K562 (cell line): ENCODE data around the gene DDX51. TPM values are rescaled to one million over a fixed set of nuclear protein-coding genes. Genes with fewer than 3 reads are reported as not detected.

Source experiments
- ATAC-seq: fragments of 200-7000 bp; cut with Tn5 transposase; 3 replicates; pipeline ENCODE4 v1.9.1; 2020; ENCODE audit warnings: moderate library complexity
- BruUV-seq: library from RNA; stranded (reverse); fragments of 400-500 nt; replicated peaks from 2 replicates; lab custom pipeline; 2021; lab: Mats Ljungman, UMichigan
- CTCF ChIA-PET: fragments of 300-600 bp; formaldehyde crosslinking; extraction: SDS; loops from one replicate; lab custom pipeline; 2021; ENCODE audit warnings: low intra/inter-chr PET ratio; lab: Yijun Ruan, JAX
- POLR2A ChIA-PET: fragments of 300-600, 350-650 bp; sonication (Branson Sonifier 250); formaldehyde crosslinking; extraction: SDS; loops from one replicate; lab custom pipeline; 2021; ENCODE audit warnings: antibody characterized with exemption, inconsistent platforms; lab: Yijun Ruan, JAX
- DNase-seq, 4 experiments: peaks; one replicate each; pipeline versions ENCODE4 v3.0.0 to v3.0.0-alpha.2; 2011 to 2018; ENCODE audit warnings: low spot score in 3 of 4, mixed read lengths in 3 of 4; ENCODE audit errors: extremely low read depth in 1 of 4
- FAIRE-seq: peaks from 2 replicates; lab custom pipeline; 2011; peaks lifted over from hg19 to GRCh38; lab: Jason Lieb, UNC
- H2AFZ ChIP-seq: 2 replicates; pipeline ENCODE4 v1.6.0; 2011; ENCODE audit warnings: low read depth, low read length, control low read depth, inconsistent platforms
- H3K27ac ChIP-seq: fragments of 200-600 bp; 3 replicates; pipeline ENCODE4 v1.8.0; 2011; ENCODE audit warnings: low read depth, mild to moderate bottlenecking, control low read depth, inconsistent platforms, low read length, moderate library complexity, mixed read lengths; ENCODE audit errors: extremely low read depth
- H3K27me3 ChIP-seq, 2 experiments: fragments of 300-600 bp in 1 of 2; 2 replicates in 1 of 2; 3 replicates in 1 of 2; pipeline versions ENCODE4 v1.6.0 to v1.8.0; 2011; ENCODE audit warnings: inconsistent platforms in 2 of 2, low read length in 2 of 2, mild to moderate bottlenecking in 1 of 2, mixed read lengths in 1 of 2, moderate library complexity in 1 of 2; ENCODE audit not compliant: control insufficient read depth in 2 of 2, insufficient read depth in 2 of 2
- H3K36me3 ChIP-seq: fragments of 300-600 bp; 3 replicates; pipeline ENCODE4 v1.8.0; 2011; ENCODE audit warnings: mild to moderate bottlenecking, low read length, inconsistent platforms; ENCODE audit not compliant: control insufficient read depth, insufficient read depth
- H3K4me1 ChIP-seq, 2 experiments: fragments of 200-600 bp in 1 of 2; replicated peaks in 1 of 2; 2 replicates in 1 of 2; 3 replicates in 1 of 2; pipeline versions ENCODE4 v1.5.1 to v1.8.0; 2011; ENCODE audit warnings: inconsistent platforms in 2 of 2, low read length in 2 of 2, mild to moderate bottlenecking in 1 of 2, mixed read lengths in 1 of 2, moderate library complexity in 1 of 2; ENCODE audit not compliant: control insufficient read depth in 2 of 2, insufficient read depth in 2 of 2
- H3K4me2 ChIP-seq: 2 replicates; pipeline ENCODE4 v1.6.1; 2011; ENCODE audit warnings: low read length, control low read depth, inconsistent platforms, mixed read lengths; ENCODE audit not compliant: insufficient read depth
- H3K4me3 ChIP-seq: fragments of 200-600 bp; sonication (generic), shearing (Covaris generic); 2 replicates; pipeline ENCODE4 v1.5.1; 2016; ENCODE audit warnings: control low read depth, inconsistent platforms
- H3K79me2 ChIP-seq: fragments of 200-600 bp; 3 replicates; pipeline ENCODE4 v1.8.0; 2011; ENCODE audit warnings: low read length, inconsistent platforms; ENCODE audit not compliant: control insufficient read depth, insufficient read depth
- H3K9ac ChIP-seq, 2 experiments: 2 replicates each; pipeline versions ENCODE4 v1.6.0 to v1.6.1; 2011; ENCODE audit warnings: low read depth in 2 of 2, low read length in 2 of 2, control low read depth in 1 of 2, inconsistent platforms in 1 of 2, mild to moderate bottlenecking in 1 of 2, mixed read lengths in 1 of 2; ENCODE audit not compliant: insufficient read depth in 1 of 2
- H3K9me1 ChIP-seq: one replicate; pipeline ENCODE4 v1.6.0; 2011; ENCODE audit warnings: inconsistent platforms, mild to moderate bottlenecking, low read length, moderate library complexity; ENCODE audit not compliant: control insufficient read depth, insufficient read depth
- H3K9me3 ChIP-seq: replicated peaks from 2 replicates; pipeline ENCODE4 v1.5.1; 2011; ENCODE audit warnings: low read depth, low read length, inconsistent platforms; ENCODE audit not compliant: control insufficient read depth, insufficient read depth
- H4K20me1 ChIP-seq: replicated peaks from 2 replicates; pipeline ENCODE4 v1.6.1; 2011; ENCODE audit warnings: low read length, inconsistent platforms, mixed read lengths; ENCODE audit not compliant: control insufficient read depth, insufficient read depth
- CBX1 ChIP-seq: sonication (generic); IDR thresholded peaks from 2 replicates; pipeline ENCODE4 v1.6.1; 2016; ENCODE audit warnings: antibody characterized with exemption, low read depth, mild to moderate bottlenecking
- ELF1 ChIP-seq: fragments of 200-800 bp; sonication (Bioruptor generic); IDR thresholded peaks from 2 replicates; pipeline ENCODE4 v1.6.1; 2016; ENCODE audit warnings: missing genetic modification characterization, missing compliant biosample characterization
- FOXK1 ChIP-seq: sonication (generic); formaldehyde crosslinking; IDR thresholded peaks from 2 replicates; pipeline ENCODE4 v1.8.0; 2022; ENCODE audit warnings: missing genetic modification reagents, mild to moderate bottlenecking, borderline replicate concordance
- SIN3B ChIP-seq: fragments of 450-650 bp; IDR thresholded peaks from 2 replicates; pipeline ENCODE4 v1.6.1; 2017; ENCODE audit warnings: low read depth, mild to moderate bottlenecking, moderate library complexity
- SREBF1 ChIP-seq: fragments of 150-350 bp; IDR thresholded peaks from 2 replicates; pipeline ENCODE4 v1.6.1; 2014; ENCODE audit warnings: antibody characterized with exemption, low read depth, low read length, borderline replicate concordance
- TFAM ChIP-seq: fragments of 250-450 bp; sonication (Bioruptor Pico); conservative IDR thresholded peaks from 2 replicates; pipeline ENCODE4 v1.5.0; 2021; ENCODE audit warnings: mild to moderate bottlenecking, moderate library complexity
- U2AF1 ChIP-seq: fragments of 200-400 bp; formaldehyde crosslinking; optimal IDR thresholded peaks from 2 replicates; pipeline ENCODE3; 2017; ENCODE audit warnings: mild to moderate bottlenecking, low read depth, low read length, moderate library complexity
- ZNF165 ChIP-seq: fragments of 250-450 bp; sonication (Bioruptor Pico); IDR thresholded peaks from 2 replicates; pipeline ENCODE4 v1.4.0; 2020; ENCODE audit warnings: borderline replicate concordance
- ZNF253 ChIP-seq: fragments of 250-450 bp; sonication (Bioruptor Pico); conservative IDR thresholded peaks from 2 replicates; pipeline ENCODE4 v1.6.1; 2021; ENCODE audit warnings: mild to moderate bottlenecking
- ZNF668 ChIP-seq: fragments of 250-450 bp; sonication (Bioruptor Pico); IDR thresholded peaks from 2 replicates; pipeline ENCODE4 v1.8.0; 2022; ENCODE audit warnings: mild to moderate bottlenecking, inconsistent platforms
- ZNF707 ChIP-seq: fragments of 250-450 bp; sonication (Bioruptor Pico); conservative IDR thresholded peaks from 2 replicates; pipeline ENCODE4 v1.8.0; 2022; ENCODE audit warnings: inconsistent platforms, mild to moderate bottlenecking, moderate library complexity
- WGBS: fragments of 100-300 bp; shearing (Covaris generic); methylation state at CpG from one replicate; pipeline ENCODE4 v1.1.6; 2016; ENCODE audit warnings: low coverage, mixed read lengths; ENCODE audit not compliant: insufficient coverage; ENCODE audit errors: missing lambda C conversion rate; 5-methylcytosine and 5-hydroxymethylcytosine counted together
- in situ Hi-C: fragments of 300-500 bp; cut with MboI; formaldehyde crosslinking; loops from 4 replicates; pipeline ENCODE4 v1.15.0; 2018; ENCODE audit warnings: inconsistent platforms, mixed read lengths
- intact Hi-C: fragments of 100-400 bp; cut with micrococcal nuclease; formaldehyde crosslinking; loops from 2 replicates; pipeline ENCODE4 v1.14.2; 2022
- polyA plus RNA-seq, 8 experiments: library from polyadenylated mRNA; depleted of rRNA in 4 of 8; stranded (reverse) in 5 of 8; unstranded in 3 of 8; fragments of >200 nt; fragmentation: Nextera tagmentation in 2 of 8; fragmentation: Illumina TruSeq in 1 of 8; extraction: Ambion mirVana in 2 of 8; extraction: Trizol in 1 of 8; gene quantifications; 2 replicates each; pipeline versions ENCODE4 v1.2.1 to v1.2.3, GENCODE V29; 2011 to 2014; ENCODE audit warnings: inconsistent platforms in 1 of 8, missing spikeins in 1 of 8
- total RNA-seq, 7 experiments: library from RNA; depleted of rRNA in 6 of 7; stranded (reverse); fragments of >200 nt in 6 of 7; fragmentation: Illumina TruSeq in 2 of 7; extraction: Trizol in 2 of 7; gene quantifications; 2 replicates each; pipeline versions ENCODE4 v1.2.1 to v1.2.3, GENCODE V29; 2011 to 2021; ENCODE audit warnings: low replicate concordance in 1 of 7
- TF ChIP-seq, protein P1 (sequence below): sonication (generic); formaldehyde crosslinking; IDR thresholded peaks from 2 replicates; pipeline ENCODE4 v1.8.0; 2022; ENCODE audit warnings: missing genetic modification reagents, mild to moderate bottlenecking, borderline replicate concordance

DDX51 gene
- total and polyA plus RNA-seq, 9 of the 15 experiments (the other 6 are each of a cell fraction or from before 2014, with no cell fraction given), result 1.1 to 35.9 (median 12.4) TPM

DNA sequence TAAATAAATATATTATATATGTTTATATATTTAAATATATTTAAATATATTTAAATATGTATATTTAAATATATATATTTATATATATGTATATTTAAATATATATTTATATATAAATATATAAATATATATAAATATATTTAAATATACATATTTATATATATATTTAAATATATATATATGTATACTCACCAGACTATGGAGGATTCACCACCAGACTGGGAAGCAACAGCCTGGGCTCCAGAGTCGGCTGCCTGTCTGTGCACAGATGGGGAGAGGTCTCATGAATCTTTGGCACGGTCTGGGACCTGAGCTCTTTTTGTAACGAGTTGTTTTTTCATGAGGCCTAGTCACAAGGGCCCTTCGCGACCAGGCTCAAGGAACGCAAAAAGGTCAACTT is 21.5 kb upstream of the DDX51 start:
- FAIRE-seq (no peak), DNase-seq (no peak), ATAC-seq (no peak)
- Histone ChIP-seq H3K4me2 (no peak overlapping the region), H3K79me2 (no peaks in the 10 kb centered on the region), H3K27me3 (peaks cover 1 to 12% of the 10 kb centered on the region in 2 experiments; a peak in 4 of 5 replicates), H3K4me3 (no peak overlapping the region), H2AFZ (no peak overlapping the region), H3K9me1 (no peaks in the 10 kb centered on the region), H3K9ac (no peak overlapping the region), H3K36me3 (no peaks in the 10 kb centered on the region), H3K27ac (no peak overlapping the region), H3K4me1 (peaks cover 0 to 42% of the 10 kb centered on the region in 2 experiments; a peak in 4 of 5 replicates), H3K9me3 (no peaks in the 10 kb centered on the region), H4K20me1 (peaks cover under 1% of the 10 kb centered on the region; the same call in 1 of the 2 replicates)
- TF ChIP-seq U2AF1, result no peak
- TF ChIP-seq TFAM (CRISPR knock-in tag), result no peak
- no peak for TF ChIP-seq ZNF253 (CRISPR knock-in tag)
- TF ChIP-seq, protein P1, sequence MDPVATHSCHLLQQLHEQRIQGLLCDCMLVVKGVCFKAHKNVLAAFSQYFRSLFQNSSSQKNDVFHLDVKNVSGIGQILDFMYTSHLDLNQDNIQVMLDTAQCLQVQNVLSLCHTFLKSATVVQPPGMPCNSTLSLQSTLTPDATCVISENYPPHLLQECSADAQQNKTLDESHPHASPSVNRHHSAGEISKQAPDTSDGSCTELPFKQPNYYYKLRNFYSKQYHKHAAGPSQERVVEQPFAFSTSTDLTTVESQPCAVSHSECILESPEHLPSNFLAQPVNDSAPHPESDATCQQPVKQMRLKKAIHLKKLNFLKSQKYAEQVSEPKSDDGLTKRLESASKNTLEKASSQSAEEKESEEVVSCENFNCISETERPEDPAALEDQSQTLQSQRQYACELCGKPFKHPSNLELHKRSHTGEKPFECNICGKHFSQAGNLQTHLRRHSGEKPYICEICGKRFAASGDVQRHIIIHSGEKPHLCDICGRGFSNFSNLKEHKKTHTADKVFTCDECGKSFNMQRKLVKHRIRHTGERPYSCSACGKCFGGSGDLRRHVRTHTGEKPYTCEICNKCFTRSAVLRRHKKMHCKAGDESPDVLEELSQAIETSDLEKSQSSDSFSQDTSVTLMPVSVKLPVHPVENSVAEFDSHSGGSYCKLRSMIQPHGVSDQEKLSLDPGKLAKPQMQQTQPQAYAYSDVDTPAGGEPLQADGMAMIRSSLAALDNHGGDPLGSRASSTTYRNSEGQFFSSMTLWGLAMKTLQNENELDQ, result no peak
- TF ChIP-seq FOXK1 (CRISPR knock-in tag), result no peak
- no peak for TF ChIP-seq ZNF707
- TF ChIP-seq ZNF668 (CRISPR knock-in tag), result no peak
- no peak for TF ChIP-seq ZNF165 (CRISPR knock-in tag)
- TF ChIP-seq CBX1, result no peak
- no peak for TF ChIP-seq SREBF1
- TF ChIP-seq SIN3B, result no peak
- no peak for TF ChIP-seq ELF1 (tag)
- intact Hi-C loops (no loop called here), in situ Hi-C loops (no loop called here)
- ChIA-PET POLR2A (no interaction called here), CTCF (no interaction called here)
- BruUV-seq, result no TSS peak
- WGBS, result 73% methylated on average over 6 of the region's 6 CpGs
